ENCODE data around the gene ANKRD11.
"Not testable (repeated sequence)": the region's sequence is repeated elsewhere in the genome, so short reads cannot be mapped to it uniquely, and the experiment has no call there.

ANKRD11 gene

GRCh38 chr16:89266521-89267134 lies 223.7 kb downstream of the ANKRD11 start:
- no peak overlapping the region for H3K4me3 ChIP-seq (ENCODE audit: low read depth, low read length)
- no peak for TF ChIP-seq CTCF (IDR thresholded peaks at IDR 0.05; ENCODE audit: control insufficient read depth, extremely low read depth, insufficient read depth)
- DNase-seq (ENCODE audit: low read depth): no peak

- no peak for TF ChIP-seq CTCF (IDR thresholded peaks at IDR 0.05; ENCODE audit: control insufficient read depth, extremely low read depth, insufficient read depth)
Observed at GRCh38 chr16:89265647-89266046, 224.7 kb downstream of the ANKRD11 start.

GRCh38 chr16:89264800-89265550 lies 225.4 kb downstream of the ANKRD11 start:
- no peak for DNase-seq (ENCODE audit: low read depth)

More at GRCh38 chr16:89265647-89266046, 224.7 kb downstream of the ANKRD11 start:
- DNase-seq (ENCODE audit: low read depth): no peak
- no peak overlapping the region for H3K4me3 ChIP-seq (ENCODE audit: low read depth, low read length)

GRCh38 chr16:89261691-89262563 lies 228.4 kb downstream of the ANKRD11 start:
- DNase-seq (ENCODE audit: low read depth): no peak
- no peak for TF ChIP-seq CTCF (IDR thresholded peaks at IDR 0.05; ENCODE audit: control insufficient read depth, extremely low read depth, insufficient read depth)
- H3K4me3 ChIP-seq (ENCODE audit: low read depth, low read length): no peak overlapping the region

More at GRCh38 chr16:89264800-89265550, 225.4 kb downstream of the ANKRD11 start:
- no peak overlapping the region for H3K4me3 ChIP-seq (ENCODE audit: low read depth, low read length)
- no peak for TF ChIP-seq CTCF (IDR thresholded peaks at IDR 0.05; ENCODE audit: control insufficient read depth, extremely low read depth, insufficient read depth)

- DNase-seq (ENCODE audit: low read depth); H3K4me3 ChIP-seq (ENCODE audit: low read depth, low read length): not testable (repeated sequence)
Observed at GRCh38 chr16:89259901-89260300, 230.5 kb downstream of the ANKRD11 start.

- H3K4me3 ChIP-seq (ENCODE audit: low read depth, low read length): no peak overlapping the region
- DNase-seq (ENCODE audit: low read depth): no peak
- TF ChIP-seq CTCF (IDR thresholded peaks at IDR 0.05; ENCODE audit: control insufficient read depth, extremely low read depth, insufficient read depth): no peak
Observed at GRCh38 chr16:89257757-89258465, 232.4 kb downstream of the ANKRD11 start.

All from LNCaP clone FGC (cell line).